Pons (tissue), 1 donor: Measurements from ENCODE around the gene RIN3.

Experiments
- DNase-seq: peaks from one replicate; pipeline ENCODE4 v3.0.0-alpha.2; 2016; ENCODE audit warnings: low spot score

The RIN3 gene

DNA sequence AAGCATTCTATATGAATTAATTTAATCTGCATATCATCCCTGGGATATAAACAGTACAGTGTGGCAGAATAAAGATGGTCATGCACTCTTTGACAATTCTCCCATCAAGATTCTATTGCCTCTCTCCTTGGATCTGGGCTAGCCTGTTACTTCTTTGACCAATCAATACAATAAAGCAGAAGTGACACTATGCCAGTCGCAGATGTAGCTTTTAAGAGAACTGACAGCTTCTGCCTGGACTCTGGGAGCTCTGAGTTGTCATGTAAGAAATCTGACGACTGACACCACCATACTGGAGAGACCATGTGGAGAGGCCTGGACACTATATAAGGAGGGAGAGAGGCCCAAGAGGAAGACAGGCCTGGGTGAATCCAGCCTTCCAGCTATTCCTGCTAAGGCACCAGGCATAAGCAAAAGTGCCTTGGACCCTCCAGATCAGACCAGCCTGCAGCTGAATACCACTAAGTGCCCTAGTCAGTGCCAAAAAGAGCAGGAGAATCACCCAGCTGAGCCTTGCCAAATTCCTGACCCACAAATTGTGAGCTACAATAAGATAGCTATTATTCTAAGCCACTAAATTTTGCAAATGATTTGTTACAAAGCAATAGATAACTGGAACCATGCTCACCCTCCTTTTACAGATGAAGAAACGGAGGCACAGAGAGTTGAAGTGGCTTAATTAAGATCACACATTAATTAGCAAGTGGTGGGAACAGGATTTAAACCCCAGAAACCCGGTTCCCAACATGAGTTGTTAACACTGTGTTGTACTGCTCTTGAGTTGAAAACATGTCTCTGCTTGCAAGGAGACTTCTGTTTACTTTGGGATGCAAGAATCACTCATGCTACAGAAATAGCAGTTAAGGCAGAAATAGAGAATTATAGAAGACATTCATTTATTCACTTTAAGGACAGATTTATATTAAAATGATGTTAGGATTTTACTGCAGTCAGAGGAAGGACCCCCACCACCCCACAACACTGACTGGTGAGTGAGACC lies 84.6 kb downstream of the RIN3 start:
- DNase-seq = no peak

DNA sequence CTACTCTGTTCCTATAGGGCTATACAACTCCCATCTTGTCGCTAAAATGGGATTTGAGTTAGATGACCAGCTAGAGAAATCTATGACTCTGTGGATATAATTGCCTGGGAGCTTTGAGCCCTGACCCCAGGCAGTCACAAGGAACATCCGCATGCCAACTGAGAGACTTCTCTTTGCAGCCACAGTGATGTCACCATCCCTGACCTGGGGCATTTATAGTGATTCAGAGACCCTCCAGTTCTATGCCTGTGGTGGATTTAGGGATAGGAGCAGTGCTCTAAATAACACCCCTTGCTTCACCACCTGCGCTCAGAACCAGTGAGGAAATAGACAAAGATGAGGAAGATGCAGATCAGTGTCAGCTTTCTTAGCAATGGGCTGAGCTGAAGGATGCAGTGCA lies 86.2 kb downstream of the RIN3 start:
- DNase-seq = no peak

DNA sequence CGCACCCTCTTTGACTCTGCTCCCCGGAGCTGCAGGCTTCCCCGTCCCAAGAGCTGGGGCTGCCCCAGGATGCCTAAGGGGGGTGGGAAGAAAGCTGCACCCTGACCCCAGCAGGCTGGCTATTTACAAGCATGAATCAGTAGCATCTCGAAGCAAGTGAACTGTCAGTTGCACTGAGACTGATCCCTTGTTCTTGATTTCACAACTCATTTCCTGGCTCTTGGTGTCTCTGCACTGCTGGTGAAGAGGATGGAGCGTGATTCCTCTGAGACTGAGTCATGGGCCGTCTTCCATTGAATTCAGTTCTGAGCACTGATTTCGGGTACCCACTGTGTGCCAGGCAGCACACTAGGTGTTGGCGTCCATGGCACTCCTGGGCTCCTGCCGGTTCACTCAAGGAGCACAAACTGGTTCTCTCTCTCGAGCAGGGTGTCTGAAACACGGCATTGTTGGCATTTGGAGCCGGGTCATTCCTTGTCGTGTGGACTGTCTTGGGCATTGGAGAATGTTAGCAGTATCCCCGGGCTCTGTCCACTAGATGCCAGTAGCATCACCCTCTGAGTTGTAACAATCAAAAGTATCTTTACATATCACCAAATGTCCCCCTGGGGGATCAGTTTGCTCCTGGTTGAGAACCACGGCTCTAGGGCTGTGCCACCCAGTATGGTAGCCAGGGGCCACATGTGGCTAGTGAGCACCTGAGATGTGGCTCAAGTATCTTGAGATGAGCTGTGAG lies 86.9 kb downstream of the RIN3 start:
- no peak for DNase-seq

DNA sequence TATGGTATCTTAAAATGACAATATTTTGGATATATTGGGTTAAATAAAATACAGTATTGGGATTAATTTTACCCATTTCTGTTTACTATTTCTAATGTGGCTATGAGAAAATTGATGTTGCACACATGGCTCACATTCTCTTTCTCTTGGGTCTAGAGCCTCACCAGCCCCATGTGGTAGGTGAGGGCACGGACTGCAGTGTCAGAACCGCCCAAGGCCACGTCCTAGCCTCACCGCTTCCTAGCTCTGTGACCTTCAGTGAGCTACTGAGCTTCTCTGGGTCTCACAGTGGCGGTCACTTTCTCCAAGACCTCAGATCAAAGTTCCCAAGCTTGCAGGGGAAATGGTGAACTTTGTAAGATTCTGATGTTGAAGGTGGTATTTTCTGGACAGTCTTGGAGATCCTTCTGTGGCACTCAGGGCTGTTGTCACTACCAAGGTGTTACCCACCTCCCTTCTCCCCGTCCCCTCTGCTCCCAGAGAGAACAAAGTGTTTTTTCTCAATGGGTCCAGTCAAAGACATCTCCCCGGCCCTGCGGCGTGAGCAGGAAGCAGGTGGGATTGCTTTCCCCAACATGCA lies 87.6 kb downstream of the RIN3 start:
- no peak for DNase-seq

DNA sequence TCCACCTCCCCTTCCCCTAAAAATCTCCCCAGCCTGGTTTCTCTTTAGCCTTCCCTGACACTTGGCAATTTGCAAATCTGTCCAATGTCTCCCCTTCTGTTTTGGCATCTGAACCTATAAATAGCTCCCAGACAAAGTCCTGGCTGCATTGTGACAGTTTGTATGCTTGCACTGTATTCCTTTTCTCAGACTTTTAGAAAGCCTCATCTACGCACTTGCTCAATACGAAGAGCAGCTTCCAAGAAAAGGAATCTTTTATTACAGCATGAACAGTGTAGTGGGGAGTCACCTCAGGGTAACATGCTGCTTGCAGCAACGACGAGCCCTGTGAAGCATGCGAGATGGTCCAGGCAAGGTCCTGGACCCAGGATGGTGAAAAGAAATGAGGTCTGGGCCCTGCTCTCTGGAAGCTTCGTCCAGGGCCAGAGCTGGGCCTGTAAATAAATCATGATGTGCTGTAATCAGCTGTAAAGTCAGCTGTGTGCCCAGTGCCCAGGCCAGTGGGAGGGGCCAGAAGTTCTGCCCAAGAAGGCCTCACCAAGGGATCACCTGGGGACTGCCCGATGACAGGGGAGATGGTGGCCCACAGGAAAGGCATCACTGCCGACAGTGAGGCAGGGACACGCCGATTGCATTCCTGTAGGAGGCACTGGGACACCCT lies 88.3 kb downstream of the RIN3 start:
- DNase-seq = no peak

DNA sequence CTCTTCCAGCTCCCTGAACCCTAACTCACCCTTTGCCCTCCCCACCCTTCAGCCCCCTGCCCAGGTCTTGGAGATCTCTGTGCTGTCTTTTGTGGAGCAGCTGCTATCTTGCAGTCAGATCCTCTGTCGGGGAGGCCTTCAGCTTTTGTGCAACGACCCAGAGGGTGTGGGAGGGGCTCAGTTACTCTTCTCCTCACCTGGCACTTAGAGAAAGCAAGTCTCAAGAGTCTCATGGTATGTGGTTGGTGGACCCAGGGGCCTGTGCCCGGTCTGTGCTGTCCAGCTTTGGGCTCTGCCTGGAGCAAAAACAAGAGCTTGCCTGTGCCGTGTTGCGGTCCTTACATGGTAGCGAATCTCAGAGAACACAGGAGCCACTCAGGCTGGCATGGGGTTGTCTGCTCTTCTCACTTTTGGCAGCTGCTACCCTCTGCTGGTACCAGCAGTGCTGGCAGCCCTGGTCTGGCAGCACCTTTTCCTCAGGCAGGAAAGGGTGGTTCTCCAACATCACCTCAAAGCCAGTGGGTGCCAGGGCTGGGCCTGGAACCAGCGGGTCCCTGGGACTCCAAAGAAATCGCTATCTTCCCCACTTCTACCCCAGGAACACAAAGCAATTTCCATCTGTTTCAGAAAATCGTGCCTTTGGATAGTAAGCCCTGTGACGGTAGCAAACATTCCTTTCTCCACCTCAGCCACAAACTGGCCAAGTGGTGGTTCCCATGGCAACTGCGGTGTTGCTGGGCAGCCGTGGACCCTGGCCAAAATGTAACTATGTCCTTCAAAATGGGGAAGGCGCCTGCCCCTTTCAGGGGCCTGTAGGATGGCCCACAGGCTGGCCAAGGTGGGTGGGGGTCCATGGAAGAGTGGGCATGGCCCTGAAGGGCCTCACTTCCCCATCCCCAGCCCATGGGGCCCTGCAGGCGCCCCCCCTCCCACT lies 90.0 kb downstream of the RIN3 start:
- DNase-seq = peak; percentile 27

DNA sequence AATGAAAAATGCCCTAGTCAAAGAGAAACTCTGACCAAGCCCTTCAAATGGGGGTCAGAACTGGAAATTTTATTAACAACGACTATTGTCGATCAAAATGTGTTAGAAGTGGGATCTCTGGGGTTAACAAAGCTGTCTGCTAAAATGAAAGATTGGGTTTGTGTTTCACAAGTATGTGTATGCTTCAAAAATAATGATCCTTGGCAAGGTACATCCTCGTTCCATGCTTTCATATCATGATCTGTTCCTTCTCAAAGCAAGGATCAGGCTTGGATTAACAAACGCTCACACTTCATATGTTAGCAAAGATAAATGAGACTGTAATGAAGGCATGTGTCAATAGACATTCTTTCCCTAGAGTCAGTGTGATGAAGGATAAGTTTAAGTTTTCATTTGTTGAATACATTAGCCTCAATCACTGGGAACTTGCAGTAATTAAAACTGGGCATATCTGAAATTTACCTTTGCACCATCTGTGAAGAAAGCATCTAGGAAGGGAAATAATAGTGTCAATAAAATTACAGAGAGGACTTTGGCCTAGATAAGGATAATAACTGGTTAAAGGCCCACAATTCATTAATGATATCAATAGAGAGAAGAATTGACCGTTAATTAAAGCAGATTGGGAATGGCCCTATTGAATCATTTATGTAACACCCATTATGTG lies 91.8 kb downstream of the RIN3 start:
- DNase-seq = no peak

DNA sequence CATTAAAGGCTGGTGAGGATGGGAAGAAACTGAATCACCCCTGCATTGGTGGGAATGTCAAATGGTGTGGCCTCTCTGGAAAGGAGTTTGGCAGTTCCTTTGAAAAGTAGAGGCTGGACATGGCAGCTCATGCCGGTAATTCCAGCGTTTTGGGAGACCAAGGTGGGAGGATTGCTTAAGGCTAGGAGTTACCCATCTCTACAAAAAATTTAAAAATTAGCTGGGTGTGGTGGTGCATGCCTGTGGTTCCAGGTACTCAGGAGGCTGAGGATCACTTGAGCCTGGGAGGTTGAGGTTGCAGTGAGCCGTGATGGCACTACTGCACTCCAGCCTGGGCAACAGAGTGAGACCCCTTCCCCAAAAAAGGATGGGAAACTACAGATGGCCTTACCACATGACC lies 93.7 kb downstream of the RIN3 start:
- DNase-seq = no peak

DNA sequence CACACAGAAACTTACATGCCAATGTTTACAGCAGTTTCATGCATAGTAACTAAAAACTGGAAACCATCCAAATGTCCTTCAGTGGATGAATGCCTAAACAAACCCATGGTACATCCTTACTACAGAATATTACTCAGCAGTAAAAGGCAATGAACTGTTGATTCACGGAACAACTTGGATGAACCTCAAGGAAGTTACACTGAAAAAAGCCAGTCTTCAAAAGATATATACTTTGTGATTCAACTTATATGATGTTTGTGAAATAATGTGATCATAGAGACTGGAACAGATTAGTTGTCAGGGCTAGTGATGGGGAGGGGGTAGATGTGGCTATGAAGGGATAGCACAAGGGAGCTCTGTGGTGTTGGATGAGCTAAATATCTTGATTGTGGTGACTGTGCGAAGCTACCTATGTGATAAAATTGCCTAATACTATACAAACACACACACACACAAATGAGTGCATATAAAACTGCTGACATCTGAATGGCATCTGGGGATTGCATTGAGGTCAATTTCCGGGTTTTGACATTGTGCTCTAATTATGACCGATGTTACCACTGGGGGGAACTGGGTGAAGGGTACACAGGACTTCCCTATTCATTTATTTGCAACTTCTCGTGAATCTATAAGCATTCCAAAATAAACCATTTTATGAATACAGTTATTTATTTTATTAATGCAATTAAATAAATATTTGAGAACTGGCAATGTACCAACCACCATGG lies 94.3 kb downstream of the RIN3 start:
- no peak for DNase-seq

DNA sequence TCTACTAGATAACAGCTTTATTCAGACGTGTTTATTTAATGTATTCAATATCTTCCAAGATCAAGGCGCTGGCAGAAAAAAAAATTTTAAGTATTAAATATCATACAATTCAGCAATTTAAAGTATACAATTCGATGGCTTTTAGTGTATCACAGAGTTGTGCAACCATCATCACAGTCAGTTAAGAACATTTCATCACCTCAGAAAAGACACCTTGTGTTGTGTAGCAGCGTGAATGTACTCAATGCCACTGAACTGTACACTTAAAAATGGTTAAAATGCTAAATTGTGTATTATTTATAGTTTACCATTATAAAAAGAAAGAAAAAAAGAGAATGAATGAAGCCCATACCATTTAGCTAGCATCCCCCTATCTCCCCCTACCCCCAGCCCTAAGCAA lies 96.4 kb downstream of the RIN3 start:
- DNase-seq = no peak

DNA sequence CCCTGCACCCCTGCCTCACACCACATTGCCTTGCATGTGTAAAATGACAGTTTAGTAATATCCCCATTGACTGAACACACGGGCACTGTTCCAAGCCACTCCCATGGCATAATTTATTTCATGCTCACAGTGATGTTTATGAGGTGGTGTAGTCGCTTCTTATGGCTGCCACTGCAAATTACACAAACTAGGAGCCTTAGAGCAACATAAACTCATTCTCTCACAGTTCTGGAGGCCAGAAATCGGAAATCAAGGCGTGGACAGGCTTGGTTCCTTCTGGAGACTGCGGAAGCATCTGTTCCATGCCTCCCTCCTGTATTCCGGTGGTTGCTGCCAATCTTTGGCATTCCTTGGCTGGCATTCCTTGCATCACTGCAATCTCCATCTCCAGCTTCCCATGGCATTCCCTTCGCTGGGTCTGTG lies 97.3 kb downstream of the RIN3 start:
- DNase-seq = no peak

DNA sequence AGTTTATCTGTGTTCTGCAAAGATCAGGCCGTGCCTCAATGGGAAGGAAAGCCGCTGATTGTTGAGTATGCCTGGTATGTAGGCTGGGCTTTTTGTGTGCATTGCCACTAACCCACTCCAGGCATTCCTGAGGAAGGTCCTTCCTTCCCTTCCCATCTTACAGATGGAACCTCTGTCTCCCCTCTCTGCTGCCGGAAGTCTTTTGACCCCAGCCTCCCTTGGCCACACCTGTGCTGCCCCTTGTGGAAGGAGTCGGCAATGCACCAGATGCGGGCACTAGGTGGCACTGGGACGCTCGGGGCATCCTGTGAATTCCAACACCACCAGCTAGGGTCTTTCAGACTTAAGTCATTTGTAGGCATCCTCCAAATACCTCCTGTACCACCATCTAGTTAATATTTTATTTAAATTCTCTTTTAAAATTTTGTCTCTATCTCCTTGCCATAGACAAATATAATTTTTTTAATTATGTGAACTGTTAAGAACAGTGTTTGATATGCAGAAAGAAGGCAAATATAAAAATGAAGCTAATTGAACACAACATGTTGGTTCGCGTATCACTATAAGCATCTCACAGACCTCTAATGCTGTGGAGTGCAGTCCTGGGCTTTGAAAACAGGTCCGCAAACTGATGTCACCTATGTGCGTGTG lies 99.6 kb downstream of the RIN3 start:
- DNase-seq = no peak

DNA sequence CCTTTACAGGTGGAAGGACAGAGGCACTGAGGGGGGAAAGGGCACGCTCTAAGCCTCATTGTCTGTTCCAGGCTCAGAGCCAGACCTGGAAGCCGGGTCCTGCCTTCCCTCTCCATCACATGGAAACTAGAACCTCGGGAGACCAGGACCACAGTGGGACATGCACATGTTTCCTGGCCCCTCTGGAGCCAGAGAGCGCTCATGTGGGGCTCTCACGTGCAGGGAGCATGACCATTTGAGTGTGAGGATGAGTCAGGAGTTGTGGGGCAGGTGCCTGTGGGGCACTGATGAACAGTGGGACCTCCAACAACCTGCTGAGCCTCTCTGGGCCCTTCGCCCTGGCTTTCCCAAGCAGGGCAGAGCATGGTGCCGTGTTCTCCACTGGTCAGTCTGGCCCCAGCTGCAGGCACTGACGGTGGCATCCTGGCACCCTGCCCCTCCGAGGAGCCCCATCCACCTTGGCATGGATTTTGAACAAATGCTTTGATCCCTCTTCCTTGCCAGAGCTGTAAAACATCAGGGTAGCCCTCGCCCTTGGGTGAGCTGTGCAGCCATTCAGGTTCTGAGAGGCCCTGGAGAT lies 100.2 kb downstream of the RIN3 start:
- DNase-seq = no peak

DNA sequence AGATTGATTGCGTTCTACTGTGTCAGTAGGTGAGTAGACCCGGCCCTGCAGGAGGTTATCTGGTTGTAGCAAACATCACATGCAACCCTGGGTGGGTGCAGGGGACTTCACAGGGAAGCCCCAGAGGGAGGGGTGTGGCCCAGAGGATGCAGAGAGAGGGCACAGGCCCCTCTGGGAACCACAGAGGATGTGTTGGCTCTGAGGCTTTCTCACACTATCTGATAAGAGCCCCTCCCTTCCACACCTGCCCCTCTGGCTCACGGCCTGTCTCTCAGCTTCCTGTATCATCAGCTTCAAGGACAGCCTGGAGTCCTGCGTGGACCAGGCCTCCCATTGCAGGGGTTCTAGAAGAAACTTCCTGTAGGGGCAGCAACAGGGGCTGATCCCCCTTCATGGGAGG lies 101.9 kb downstream of the RIN3 start:
- DNase-seq = no peak

DNA sequence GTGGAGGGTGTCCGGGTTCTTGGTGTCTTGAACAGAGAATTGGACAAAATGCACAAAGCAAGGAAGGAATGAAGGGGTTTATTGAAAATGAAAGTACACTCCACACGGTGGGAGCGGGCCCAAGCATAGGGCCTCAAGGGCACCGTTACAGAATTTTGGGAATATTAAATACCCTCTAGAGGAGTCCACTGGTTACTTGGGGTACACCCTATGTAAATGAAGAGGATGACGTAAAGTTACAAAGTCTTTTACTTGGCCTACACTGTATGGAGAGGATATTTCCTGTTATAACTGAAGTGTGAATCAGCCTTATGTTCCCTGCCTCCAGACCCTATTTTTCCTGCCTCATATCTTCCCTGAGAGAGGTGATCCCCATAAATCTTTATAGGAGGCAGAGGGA lies 102.6 kb downstream of the RIN3 start:
- DNase-seq = no peak

DNA sequence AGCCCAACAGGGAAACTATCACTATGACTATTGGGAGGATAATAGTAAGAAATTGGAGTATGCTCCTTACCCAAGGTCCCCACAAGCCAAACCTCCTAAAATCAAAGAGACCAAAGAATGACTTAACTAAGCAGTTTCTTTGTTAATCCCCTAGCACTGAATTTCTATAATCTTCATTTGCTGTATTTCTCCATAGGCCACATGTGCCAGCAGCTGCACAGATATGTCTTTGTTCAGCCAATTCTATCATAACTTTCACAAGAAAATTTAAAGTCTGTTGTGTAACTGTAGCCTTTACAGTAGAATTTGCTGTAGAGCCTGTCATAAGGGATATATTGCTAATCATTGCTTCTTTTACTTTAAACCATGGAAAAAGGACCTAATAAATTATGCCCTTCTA lies 104.0 kb downstream of the RIN3 start:
- no peak for DNase-seq

DNA sequence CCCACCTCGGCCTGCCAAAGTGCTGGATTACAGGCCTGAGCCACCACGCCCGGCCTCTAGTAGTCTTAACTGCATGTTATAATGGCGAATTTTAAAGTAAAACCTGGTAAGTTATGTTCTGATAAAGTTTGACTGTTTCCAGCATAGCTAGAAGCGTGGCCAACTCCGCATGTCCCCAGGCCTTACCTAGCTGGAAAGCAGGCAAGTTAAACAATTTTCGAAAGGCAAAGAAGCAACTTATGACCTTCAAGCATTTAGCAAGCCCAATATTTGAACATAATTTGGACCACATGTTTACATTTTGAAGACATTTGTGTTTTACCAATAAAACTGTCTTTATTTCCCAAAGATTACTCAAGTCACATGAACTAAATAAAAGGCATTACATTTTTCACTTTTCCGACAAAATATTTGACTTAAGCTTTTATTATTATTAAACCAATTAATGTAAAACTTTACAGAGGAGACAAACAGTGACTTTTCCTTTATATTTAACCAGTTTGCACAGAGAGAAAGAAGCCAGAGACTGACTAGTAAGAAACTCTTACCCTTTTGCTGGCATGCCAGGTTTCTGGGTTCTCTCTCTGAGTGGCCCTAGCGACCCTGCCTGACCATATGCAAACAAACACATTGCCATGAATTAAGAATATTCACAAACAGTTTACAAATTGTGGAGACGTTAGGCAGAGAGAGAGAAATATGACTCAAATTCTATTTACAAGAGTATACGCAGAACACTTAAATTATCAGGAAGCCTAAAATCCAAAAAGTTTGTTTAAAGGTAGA lies 106.3 kb downstream of the RIN3 start:
- no peak for DNase-seq

DNA sequence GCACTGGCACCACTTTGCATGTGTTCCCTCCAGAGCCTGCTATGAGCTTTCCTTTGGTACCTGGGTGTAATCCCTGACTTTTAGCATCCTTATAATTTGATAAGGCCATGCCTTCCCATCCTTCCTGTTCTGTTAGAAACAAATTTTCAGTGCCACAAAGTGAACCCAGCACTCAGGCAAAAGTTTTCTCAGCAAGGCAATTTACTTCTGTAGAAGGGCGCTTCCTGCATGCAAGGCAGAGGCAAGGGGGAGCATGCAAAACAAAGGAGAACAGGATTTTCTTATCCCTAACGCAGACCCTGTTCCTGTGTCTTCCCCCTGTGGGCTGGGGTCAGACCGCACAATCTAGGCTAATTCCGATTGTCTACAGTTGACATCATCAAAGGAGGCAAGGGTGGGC lies 108.7 kb downstream of the RIN3 start:
- no peak for DNase-seq
